Caco-2 (cell line): ENCODE data around the gene TPRG1. TPM values are rescaled to one million over a fixed set of nuclear protein-coding genes. Genes with fewer than 3 reads are reported as not detected.

Experiments
- BruUV-seq: library from RNA; stranded (reverse); fragments of 400-500 nt; replicated peaks from 2 replicates; lab custom pipeline; 2021; lab: Mats Ljungman, UMichigan
- CTCF ChIA-PET: fragments of 300-600 bp; sonication (Branson Sonifier 250); formaldehyde crosslinking; loops from one replicate; lab custom pipeline; 2022; ENCODE audit warnings: antibody characterized with exemption; lab: Charles Lee
- POLR2A ChIA-PET: fragments of 300-600 bp; sonication (Branson Sonifier 250); formaldehyde crosslinking; loops from one replicate; lab custom pipeline; 2022; ENCODE audit warnings: antibody characterized with exemption; lab: Charles Lee
- DNase-seq, 2 experiments: peaks; one replicate each; pipeline versions ENCODE4 v3.0.0 to v3.0.0-alpha.2; 2020 to 2022
- H3K27me3 ChIP-seq: replicated peaks from 2 replicates; pipeline ENCODE4 v1.6.0; 2011; ENCODE audit warnings: low read length; ENCODE audit not compliant: control insufficient read depth, insufficient read depth
- H3K36me3 ChIP-seq: 2 replicates; pipeline ENCODE4 v1.5.1; 2011; ENCODE audit warnings: low read length; ENCODE audit not compliant: control insufficient read depth, insufficient read depth
- H3K4me1 ChIP-seq: fragments of 250-450 bp; sonication (Bioruptor Pico); 2 replicates; pipeline ENCODE4 v1.5.1; 2020; ENCODE audit warnings: mild to moderate bottlenecking
- H3K4me3 ChIP-seq: 2 replicates; pipeline ENCODE4 v1.5.1; 2011; ENCODE audit warnings: low read depth, mild to moderate bottlenecking, control low read depth, low read length
- H3K9me3 ChIP-seq: fragments of 250-450 bp; sonication (Bioruptor Pico); 2 replicates; pipeline ENCODE4 v1.5.1; 2020; ENCODE audit warnings: mild to moderate bottlenecking, moderate library complexity
- H3K27ac Mint-ChIP-seq: one replicate; pipeline ENCODE4 v1.8.0; 2022; ENCODE audit warnings: mixed read lengths; ENCODE audit not compliant: unreplicated experiment
- H3K27me3 Mint-ChIP-seq: one replicate; pipeline ENCODE4 v1.8.0; 2022; ENCODE audit warnings: mixed read lengths; ENCODE audit not compliant: insufficient read depth, unreplicated experiment
- H3K36me3 Mint-ChIP-seq: one replicate; pipeline ENCODE4 v1.8.0; 2022; ENCODE audit warnings: mild to moderate bottlenecking, mixed read lengths; ENCODE audit not compliant: insufficient read depth, unreplicated experiment
- H3K4me1 Mint-ChIP-seq: one replicate; pipeline ENCODE4 v1.8.0; 2022; ENCODE audit warnings: low read depth, mixed read lengths; ENCODE audit not compliant: unreplicated experiment
- H3K4me3 Mint-ChIP-seq: one replicate; pipeline ENCODE4 v1.8.0; 2022; ENCODE audit warnings: mild to moderate bottlenecking, moderate library complexity, mixed read lengths; ENCODE audit not compliant: unreplicated experiment
- H3K9me3 Mint-ChIP-seq: one replicate; pipeline ENCODE4 v1.8.0; 2022; ENCODE audit warnings: mixed read lengths; ENCODE audit not compliant: unreplicated experiment
- CTCF ChIP-seq, 2 experiments: fragments of 200-600 bp in 1 of 2; IDR thresholded peaks; 1 replicate in 1 of 2; 2 replicates in 1 of 2; pipeline versions ENCODE4 v1.5.1 to v1.8.0; 2011 to 2022; ENCODE audit warnings: antibody characterized with exemption in 1 of 2, control low read depth in 1 of 2, inconsistent platforms in 1 of 2, low read depth in 1 of 2, low read length in 1 of 2, mild to moderate bottlenecking in 1 of 2, moderate library complexity in 1 of 2; ENCODE audit not compliant: insufficient read depth in 1 of 2, severe bottlenecking in 1 of 2, unreplicated experiment in 1 of 2
- intact Hi-C: fragments of 100-400 bp; cut with micrococcal nuclease; formaldehyde crosslinking; loops from one replicate; pipeline ENCODE4 v1.10.0; 2022; ENCODE audit not compliant: unreplicated experiment
- total RNA-seq: library from RNA; stranded (reverse); gene quantifications from 2 replicates; pipeline ENCODE4 v1.2.3, GENCODE V29; 2022

The TPRG1 gene
- total RNA-seq, 1 experiment from 2014 or later: 1.5 TPM

- Histone ChIP-seq H3K27me3 (no peaks in the 10 kb centered on the region), H3K9me3 (0 out of 2 replicates have a peak, but pooled peaks cover 7% of the 10 kb centered on the region), H3K36me3 (no peaks in the 10 kb centered on the region), H3K4me3 (no peak overlapping the region), H3K4me1 (no peaks in the 10 kb centered on the region)
- intact Hi-C loops: no loop called here
- no peak for TF ChIP-seq CTCF (IDR thresholded peaks at IDR 0.05; ENCODE audit: insufficient read depth in 1 of 2, low read depth in 1 of 2, low read length in 1 of 2, severe bottlenecking in 1 of 2, unreplicated experiment in 1 of 2)
- Mint-ChIP-seq H3K36me3 (peaks cover 5% of the 10 kb centered on the region), H3K27ac (no peak overlapping the region), H3K4me1 (peaks cover 5% of the 10 kb centered on the region), H3K27me3 (no peaks in the 10 kb centered on the region), H3K4me3 (no peak overlapping the region), H3K9me3 (peaks cover 11% of the 10 kb centered on the region)
- ChIA-PET POLR2A (no interaction called here), CTCF (no interaction called here)
- BruUV-seq: no TSS peak
- no peak for DNase-seq
Measured at GRCh38 chr3:189258261-189258660, 86.5 kb downstream of the TPRG1 start.

GRCh38 chr3:189260556-189261493 lies 89.1 kb downstream of the TPRG1 start:
- Mint-ChIP-seq H3K4me3 (no peak overlapping the region), H3K27me3 (no peaks in the 10 kb centered on the region), H3K4me1 (peaks cover 5% of the 10 kb centered on the region), H3K36me3 (no peaks in the 10 kb centered on the region), H3K27ac (no peak overlapping the region), H3K9me3 (peaks cover 6% of the 10 kb centered on the region)
- BruUV-seq: no TSS peak
- no peak for TF ChIP-seq CTCF (IDR thresholded peaks at IDR 0.05; ENCODE audit: insufficient read depth in 1 of 2, low read depth in 1 of 2, low read length in 1 of 2, severe bottlenecking in 1 of 2, unreplicated experiment in 1 of 2)
- H3K27me3 ChIP-seq: no peaks in the 10 kb centered on the region
- ChIA-PET CTCF (interaction anchor here (0.8 kb wide), 1 partner anchor 12 kb away, joined by 4 read pairs; no protein-coding TSS in a partner anchor), POLR2A (no interaction called here)
- H3K36me3 ChIP-seq: no peaks in the 10 kb centered on the region
- H3K4me3 ChIP-seq: no peak overlapping the region
- H3K4me1 ChIP-seq: no peaks in the 10 kb centered on the region
- intact Hi-C loops: no loop called here
- no peak for DNase-seq
- no peaks in the 10 kb centered on the region for H3K9me3 ChIP-seq

- intact Hi-C loops: no loop called here
- ChIA-PET POLR2A (no interaction called here), CTCF (no interaction called here)
- Mint-ChIP-seq H3K9me3 (no peaks in the 10 kb centered on the region), H3K4me3 (no peak overlapping the region), H3K36me3 (no peaks in the 10 kb centered on the region), H3K27ac (no peak overlapping the region), H3K27me3 (no peaks in the 10 kb centered on the region), H3K4me1 (peaks cover 6% of the 10 kb centered on the region)
- Histone ChIP-seq H3K9me3 (no peaks in the 10 kb centered on the region), H3K4me1 (no peaks in the 10 kb centered on the region), H3K4me3 (no peak overlapping the region), H3K27me3 (no peaks in the 10 kb centered on the region), H3K36me3 (no peaks in the 10 kb centered on the region)
- no peak for TF ChIP-seq CTCF (IDR thresholded peaks at IDR 0.05; ENCODE audit: insufficient read depth in 1 of 2, low read depth in 1 of 2, low read length in 1 of 2, severe bottlenecking in 1 of 2, unreplicated experiment in 1 of 2)
- no TSS peak for BruUV-seq
- no peak for DNase-seq
Measured at GRCh38 chr3:189262746-189263145, 91.0 kb downstream of the TPRG1 start.
